Retinal pigment epithelial cell (primary cell): ENCODE data around the gene HPS6.
"Not testable (repeated sequence)": the region's sequence is repeated elsewhere in the genome, so short reads cannot be mapped to it uniquely, and the experiment has no call there.

ENCODE experiments used
- DNase-seq: peaks from one replicate; pipeline ENCODE4 v3.0.0-alpha.2; 2010; ENCODE audit warnings: low read depth
- H3K4me3 ChIP-seq: 2 replicates; pipeline ENCODE4 v1.5.1; 2011; ENCODE audit warnings: mild to moderate bottlenecking, low read length, control low read depth, moderate library complexity
- TF ChIP-seq, protein P1 (sequence below): conservative IDR thresholded peaks from 2 replicates; pipeline ENCODE4 v1.5.1; 2011; ENCODE audit warnings: low read depth, low read length, control low read depth, inconsistent platforms

HPS6 gene

DNA sequence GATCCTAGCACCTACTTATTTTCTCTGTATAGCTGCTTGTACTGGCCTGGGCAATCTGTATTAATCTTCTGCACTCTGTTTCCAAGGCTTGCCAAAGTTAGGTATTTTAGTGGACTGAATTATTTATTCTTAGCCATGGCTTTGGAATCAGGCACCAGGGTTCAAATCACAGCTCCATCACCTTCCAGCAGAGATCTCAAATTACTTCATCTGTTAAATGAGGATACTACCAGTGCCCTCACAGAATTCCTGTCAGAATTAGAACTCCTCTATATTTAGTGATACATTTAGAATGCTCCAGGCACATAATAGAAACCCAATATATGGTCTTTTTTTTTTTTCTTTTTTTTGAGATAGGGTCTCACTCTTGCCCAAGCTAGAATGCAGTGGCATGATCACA lies 26.7 kb upstream of the HPS6 start:
- H3K4me3 ChIP-seq = no peak overlapping the region
- no peak for DNase-seq

DNA sequence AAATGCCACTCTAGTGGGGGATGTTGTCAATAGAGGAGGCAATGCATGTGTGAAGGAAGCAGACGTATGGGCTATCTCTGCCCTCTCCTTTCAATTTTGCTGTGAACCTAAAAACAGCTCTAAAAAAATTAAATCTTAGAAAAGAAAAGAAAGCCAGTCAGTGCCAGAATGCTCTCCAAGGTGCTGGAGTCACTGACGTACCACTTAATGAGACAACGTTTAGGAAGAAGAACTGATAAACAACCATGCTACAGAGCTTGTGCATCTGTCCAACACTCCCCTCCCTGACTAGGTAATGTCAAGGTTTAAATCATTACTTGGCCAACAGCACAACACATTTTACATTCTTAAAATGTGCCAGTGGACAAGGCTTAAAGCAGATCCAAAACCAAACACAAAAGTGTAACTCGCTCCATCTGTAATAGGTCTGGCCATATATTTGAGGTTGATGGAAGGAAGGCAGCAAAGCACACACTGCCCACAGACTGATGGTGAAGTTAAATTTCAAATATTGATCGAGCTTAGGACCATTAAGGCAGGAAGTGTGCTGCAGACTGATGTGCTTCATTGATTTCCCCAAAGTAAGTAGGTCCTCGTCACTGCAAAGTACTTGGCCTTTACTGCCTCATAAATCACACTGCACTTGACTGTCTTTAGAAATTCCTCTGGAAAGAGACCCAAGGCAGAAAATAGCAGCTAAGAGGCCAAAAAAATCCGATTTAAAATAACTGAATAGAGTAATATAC lies 24.7 kb upstream of the HPS6 start:
- TF ChIP-seq, protein P1, sequence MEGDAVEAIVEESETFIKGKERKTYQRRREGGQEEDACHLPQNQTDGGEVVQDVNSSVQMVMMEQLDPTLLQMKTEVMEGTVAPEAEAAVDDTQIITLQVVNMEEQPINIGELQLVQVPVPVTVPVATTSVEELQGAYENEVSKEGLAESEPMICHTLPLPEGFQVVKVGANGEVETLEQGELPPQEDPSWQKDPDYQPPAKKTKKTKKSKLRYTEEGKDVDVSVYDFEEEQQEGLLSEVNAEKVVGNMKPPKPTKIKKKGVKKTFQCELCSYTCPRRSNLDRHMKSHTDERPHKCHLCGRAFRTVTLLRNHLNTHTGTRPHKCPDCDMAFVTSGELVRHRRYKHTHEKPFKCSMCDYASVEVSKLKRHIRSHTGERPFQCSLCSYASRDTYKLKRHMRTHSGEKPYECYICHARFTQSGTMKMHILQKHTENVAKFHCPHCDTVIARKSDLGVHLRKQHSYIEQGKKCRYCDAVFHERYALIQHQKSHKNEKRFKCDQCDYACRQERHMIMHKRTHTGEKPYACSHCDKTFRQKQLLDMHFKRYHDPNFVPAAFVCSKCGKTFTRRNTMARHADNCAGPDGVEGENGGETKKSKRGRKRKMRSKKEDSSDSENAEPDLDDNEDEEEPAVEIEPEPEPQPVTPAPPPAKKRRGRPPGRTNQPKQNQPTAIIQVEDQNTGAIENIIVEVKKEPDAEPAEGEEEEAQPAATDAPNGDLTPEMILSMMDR = no peak
- no peak for DNase-seq
- H3K4me3 ChIP-seq = no peak overlapping the region

More for the DNA sequence above, 26.7 kb upstream of the HPS6 start:
- TF ChIP-seq, protein P1 = no peak

DNA sequence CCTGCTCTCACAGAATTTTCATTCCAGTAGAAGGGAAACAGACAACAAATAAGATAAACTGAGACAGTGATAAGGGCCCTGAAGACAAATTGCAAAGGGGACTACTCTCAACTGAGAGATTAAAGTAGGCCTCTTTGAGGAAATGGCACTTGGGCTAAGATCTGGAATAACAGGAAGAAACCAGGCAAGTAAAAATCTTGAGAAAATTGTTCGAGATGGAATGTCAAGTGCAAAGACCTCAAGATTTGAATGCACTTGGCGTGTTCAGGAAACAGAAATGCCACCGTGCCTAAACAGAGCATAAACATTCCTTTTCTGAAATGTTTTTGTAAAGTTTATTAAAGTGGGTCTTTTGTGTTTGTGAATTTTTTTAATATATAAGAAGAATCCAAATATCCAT lies 19.9 kb upstream of the HPS6 start:
- TF ChIP-seq, protein P1 = no peak
- H3K4me3 ChIP-seq = no peak overlapping the region
- DNase-seq = no peak

DNA sequence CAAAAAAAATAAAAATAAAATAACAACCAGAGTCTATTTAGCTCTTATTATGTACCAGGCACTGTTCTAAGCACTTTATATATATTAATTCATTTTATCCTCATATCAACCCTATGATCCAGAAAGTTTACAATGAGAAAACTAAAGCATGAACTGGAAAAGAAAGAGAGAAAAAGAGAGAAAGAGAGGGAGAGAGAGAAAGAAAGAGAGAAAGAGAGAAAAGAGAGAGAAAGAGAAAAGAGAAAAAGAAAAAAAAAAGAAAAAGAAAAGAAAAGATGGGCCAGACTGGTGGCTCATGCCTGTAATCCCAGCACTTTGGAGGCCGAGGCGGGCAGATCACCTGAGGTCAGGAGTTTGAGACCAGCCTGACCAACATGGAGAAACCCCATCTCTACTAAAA lies 19.1 kb upstream of the HPS6 start:
- no peak for DNase-seq
- TF ChIP-seq, protein P1 = no peak
- H3K4me3 ChIP-seq = no peak overlapping the region

DNA sequence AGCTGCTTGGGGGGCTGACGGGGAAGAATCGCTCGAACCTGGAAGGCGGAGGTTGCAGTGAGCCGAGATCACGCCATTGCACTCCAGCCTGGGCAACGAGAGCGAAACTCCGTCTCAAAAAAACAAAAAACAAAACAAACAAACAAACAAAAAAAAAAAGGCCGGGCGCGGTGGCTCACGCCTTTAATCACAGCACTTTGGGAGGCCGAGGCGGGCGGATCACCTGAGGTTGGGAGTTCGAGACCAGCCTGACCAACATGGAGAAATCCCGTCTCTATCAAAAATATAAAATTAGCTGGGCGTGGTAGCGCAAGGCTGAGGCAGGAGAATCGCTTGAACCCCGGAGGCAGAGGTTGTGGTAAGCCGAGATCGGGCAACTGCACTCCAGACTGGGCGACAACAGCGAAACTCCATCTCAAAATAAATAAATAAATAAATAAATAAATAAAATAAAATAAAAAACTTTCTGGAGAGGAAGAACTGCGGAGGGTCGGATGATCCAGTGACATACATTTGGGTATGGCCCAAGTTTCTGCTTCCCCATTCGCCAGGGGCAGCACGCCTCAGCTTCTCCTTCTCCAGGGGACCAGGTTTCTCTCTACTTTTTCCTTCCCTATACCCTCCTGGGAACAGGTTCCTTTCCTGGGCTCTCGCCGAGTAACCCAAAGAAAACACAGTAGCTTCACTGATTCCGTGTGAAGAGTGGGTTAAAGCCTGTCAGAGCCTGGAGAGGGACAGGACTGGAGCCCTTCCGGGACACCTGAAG lies 10.1 kb upstream of the HPS6 start:
- H3K4me3 ChIP-seq = peak overlapping the region; percentile 87
- not testable (repeated sequence) for DNase-seq

DNA sequence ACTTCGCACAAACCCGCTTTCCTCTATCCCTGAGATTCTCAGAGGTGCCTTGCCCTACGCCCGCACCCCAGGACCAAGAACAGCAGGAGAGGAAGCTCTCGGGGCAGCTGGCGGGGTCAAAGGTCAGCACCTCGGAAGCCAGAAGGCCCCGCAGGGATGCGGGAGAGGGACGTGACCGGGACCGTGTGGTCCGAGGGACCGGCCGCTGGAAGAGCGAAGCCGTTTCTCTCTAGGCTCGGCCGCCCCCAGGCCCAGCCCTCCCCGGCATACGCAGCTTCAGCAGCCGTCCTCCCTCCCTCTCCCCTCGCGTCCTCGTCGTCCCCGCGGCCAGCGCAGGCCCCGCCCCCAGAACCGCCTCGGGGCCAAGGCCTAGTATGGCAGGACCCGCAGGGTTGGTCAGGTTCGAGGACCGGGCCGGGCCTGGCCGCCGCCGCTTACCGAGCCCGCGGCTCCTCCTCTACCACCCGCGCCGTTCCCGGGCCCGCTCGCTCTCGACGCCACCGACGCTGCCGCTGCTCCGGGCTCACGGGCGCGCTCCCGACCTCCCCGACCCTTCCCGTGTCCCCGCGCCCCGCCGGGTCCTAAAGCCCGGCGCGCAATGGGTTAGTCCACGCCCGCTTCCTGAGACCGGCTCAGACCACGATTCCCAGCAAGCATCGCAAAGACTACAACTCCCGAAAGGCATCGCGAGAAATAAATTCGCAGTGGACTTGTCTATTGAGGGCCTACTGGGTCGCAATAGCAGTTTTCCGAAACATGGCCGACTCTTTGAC lies 9.3 kb upstream of the HPS6 start, which contains the start of gene ARMH3:
Gene ARMH3, minus strand, starts transcription at position 527 of the 773 bp plus-strand sequence. CDS start 16,059 bp downstream, outside the sequence.
- H3K4me3 ChIP-seq = peak within 1 kb of the TSS; percentile 87
- TF ChIP-seq, protein P1 = no peak
- DNase-seq = peak; percentile 88

DNA sequence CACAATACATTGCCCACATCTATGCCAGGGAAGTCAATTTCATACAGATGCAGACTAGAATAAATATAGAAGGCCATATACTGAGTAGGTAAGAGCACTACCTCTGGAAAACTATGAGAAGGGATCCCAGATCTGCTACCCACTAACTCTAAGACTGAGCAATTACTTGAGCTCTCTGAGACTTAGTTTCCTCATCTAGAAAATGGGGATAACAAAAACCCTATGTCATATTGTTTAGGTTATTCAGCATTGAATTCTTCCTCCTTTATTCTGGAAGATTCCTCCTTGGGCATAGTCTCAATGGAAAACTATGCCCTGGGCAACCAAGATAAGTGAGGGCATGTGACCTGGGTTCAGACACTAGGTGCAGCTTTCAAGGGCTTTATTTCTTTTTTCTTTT lies 5.2 kb upstream of the HPS6 start:
- no peak overlapping the region for H3K4me3 ChIP-seq

More for the DNA sequence above, 5.2 kb upstream of the HPS6 start:
- no peak for DNase-seq
- TF ChIP-seq, protein P1 = no peak
